ENCODE measurements around the gene ZFP91.

- TF ChIP-seq EZH2phosphoT487 (IDR thresholded peaks at IDR 0.05): no peak
- no peak for TF ChIP-seq CTCF (IDR thresholded peaks at IDR 0.05)
- TF ChIP-seq EZH2 (IDR thresholded peaks at IDR 0.05): no peak
Measured at GRCh38 chr11:58622344-58622743, 43.5 kb downstream of the ZFP91 start, which contains the start of gene CNTF.
